Measurements from ENCODE around the gene LACTB. TPM values are rescaled to one million over a fixed set of nuclear protein-coding genes. Genes with fewer than 3 reads are reported as not detected.
A peak's percentile ranks its signal among the peaks of the same experiment; 100 is the strongest.

Gene LACTB
- total RNA-seq, 4 donors from 2014 or later: 13.6 to 25.0 (median 19.4) TPM

DNA sequence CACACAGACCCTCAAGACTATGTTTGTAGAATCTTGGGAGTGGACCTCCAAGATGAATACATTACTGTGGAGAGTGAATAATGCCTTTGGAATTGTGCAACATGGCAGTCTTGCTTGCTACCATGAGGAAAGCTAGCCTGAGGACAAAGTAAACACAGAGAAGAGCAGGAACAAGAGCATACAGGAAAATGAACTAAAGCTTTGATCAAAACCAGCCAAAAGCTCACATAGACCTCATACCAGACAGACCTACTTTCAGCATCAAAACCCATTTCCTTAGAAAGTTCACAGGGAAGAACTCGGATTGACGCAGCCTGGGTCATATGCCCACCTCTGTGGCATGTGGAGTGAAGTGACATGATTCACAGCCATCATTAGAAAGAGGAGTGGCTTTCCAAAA, 64.4 kb downstream of the LACTB start:
- H3K4me3 ChIP-seq (ENCODE audit: low read depth, poor library complexity, severe bottlenecking): no peak overlapping the region
- 44 to 51% methylated on average over 2 of the region's 2 CpGs for WGBS, 2 donors
- DNase-seq (ENCODE audit: low spot score in 2 of 2): no peak
- intact Hi-C loops (cut with DNase I; ENCODE audit: low total_unique reads): no loop called here
- no peak for TF ChIP-seq POLR2A (IDR thresholded peaks at IDR 0.05)
- TF ChIP-seq, protein P1, sequence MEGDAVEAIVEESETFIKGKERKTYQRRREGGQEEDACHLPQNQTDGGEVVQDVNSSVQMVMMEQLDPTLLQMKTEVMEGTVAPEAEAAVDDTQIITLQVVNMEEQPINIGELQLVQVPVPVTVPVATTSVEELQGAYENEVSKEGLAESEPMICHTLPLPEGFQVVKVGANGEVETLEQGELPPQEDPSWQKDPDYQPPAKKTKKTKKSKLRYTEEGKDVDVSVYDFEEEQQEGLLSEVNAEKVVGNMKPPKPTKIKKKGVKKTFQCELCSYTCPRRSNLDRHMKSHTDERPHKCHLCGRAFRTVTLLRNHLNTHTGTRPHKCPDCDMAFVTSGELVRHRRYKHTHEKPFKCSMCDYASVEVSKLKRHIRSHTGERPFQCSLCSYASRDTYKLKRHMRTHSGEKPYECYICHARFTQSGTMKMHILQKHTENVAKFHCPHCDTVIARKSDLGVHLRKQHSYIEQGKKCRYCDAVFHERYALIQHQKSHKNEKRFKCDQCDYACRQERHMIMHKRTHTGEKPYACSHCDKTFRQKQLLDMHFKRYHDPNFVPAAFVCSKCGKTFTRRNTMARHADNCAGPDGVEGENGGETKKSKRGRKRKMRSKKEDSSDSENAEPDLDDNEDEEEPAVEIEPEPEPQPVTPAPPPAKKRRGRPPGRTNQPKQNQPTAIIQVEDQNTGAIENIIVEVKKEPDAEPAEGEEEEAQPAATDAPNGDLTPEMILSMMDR (IDR thresholded peaks at IDR 0.05): no peak

DNA sequence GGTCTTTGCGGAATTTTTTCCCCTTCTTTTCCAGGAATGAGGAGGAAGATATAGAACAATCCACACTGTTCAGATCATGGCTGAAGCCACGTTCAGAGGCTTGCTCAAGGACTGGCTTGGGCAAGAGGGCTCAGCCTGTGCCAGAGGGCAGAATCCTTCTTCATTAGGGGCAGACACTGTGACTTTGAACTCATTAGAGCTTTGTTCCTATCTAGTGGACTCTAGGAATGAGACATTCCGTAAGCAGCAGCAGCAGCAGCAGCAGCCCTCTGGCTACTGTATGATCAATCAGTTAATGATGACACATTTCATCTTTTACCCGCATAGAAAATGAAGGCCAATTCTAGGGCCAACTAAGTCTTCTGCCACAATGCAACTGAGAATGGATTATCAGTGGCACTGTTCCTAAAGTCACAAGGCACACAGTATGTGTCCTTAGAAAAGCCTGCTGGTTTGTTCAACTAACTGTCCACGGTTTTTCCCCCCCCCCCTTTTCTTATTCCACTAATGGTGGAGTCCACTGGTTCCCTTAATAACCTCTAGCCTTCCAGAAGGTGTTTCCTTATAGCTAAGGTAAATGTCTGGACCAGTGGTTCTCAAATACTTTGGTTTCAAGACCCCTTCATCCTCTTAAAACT, 66.0 kb downstream of the LACTB start:
- no peak overlapping the region for H3K4me3 ChIP-seq (ENCODE audit: low read depth, poor library complexity, severe bottlenecking)
- 79 to 81% methylated on average over 5 of the region's 5 CpGs for WGBS, 2 donors
- TF ChIP-seq, protein P1 (IDR thresholded peaks at IDR 0.05): no peak
- no peak for TF ChIP-seq POLR2A (IDR thresholded peaks at IDR 0.05)
- no peak for DNase-seq (ENCODE audit: low spot score in 2 of 2)
- intact Hi-C loops (cut with DNase I; ENCODE audit: low total_unique reads): no loop called here

DNA sequence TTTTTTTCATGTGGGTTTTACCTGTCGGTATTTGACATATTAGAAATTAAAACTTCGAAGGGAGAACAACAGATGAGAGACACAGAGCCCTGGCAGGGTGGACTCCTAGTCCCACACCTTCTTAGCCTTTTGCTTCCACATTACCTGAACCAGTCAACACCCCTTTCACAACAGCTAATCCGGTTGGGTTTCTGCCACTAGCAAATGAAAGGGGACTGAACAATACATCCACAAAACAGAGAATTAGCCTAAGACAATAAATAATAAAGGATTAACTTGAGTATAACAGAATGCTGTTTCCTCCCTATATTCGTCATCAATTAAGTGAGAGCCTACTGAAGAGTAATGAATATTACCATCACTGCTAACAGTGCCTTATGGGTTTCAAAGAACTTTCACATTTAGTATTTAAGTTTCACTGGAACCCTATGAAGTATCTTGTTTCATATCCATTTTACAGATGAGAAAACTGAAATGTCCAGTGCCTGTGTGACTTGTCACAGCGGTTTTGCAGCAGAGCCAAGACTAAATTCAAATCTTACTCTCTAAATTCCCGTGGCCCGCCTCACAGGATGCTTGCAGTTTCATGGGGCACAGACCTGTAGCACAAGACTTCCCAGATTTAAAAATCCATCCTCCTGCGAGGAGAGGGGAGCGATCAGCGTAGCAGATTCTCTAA, 66.7 kb downstream of the LACTB start:
- 42 to 46% methylated on average over 10 of the region's 10 CpGs for WGBS, 2 donors
- DNase-seq (ENCODE audit: low spot score in 2 of 2): no peak
- TF ChIP-seq, protein P1 (IDR thresholded peaks at IDR 0.05): no peak
- no peak for TF ChIP-seq POLR2A (IDR thresholded peaks at IDR 0.05)
- H3K4me3 ChIP-seq (ENCODE audit: low read depth, poor library complexity, severe bottlenecking): peak overlapping the region; percentile 33
- intact Hi-C loops (cut with DNase I; ENCODE audit: low total_unique reads): no loop called here

DNA sequence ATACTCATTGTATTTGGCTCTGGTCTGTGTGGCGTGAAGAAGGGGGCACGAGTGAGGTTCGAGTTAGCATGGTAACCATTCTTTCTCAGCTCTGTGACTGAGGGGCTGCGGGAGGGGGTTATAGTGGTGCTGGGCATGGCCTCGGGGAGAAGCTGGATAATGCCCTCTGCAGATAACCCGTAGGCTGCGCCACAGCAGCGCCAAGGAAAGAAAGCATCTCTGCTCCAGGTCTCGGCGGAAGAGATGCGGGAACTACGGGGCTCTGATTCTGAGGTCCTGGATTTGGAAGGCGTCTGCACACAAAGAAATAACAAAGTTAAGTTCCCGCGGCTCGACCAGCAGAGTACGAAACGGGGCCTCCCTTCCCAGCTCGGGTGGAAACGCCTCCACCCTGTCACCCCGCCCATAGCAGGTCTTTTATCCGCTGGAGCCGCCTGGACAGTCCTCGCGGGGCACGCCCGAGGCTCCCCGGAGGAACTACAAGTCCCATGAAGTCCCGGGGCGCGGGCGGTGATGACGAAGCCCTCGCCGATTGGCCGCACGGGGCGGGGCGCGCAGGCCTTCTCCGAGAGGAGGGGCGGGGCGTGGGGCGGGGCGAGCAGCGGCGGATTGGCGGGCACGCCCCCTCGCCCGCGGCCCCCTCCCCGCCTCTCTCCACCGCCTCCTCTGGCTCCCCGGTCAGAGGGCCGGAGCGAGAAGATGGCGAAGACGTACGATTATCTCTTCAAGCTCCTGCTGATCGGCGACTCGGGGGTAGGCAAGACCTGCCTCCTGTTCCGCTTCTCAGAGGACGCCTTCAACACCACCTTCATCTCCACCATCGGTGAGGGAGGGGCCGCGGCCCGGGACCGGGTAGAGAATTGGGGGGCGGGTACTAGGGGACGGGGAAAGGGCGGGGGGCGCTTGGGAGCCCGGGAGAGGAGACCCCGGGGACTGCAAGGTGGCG, 67.5 kb downstream of the LACTB start, which contains the start of gene RAB8B:
RAB8B (plus strand) TSS at position 681 of the 946 bp plus-strand sequence; CDS start at position 700, 19 bp downstream.
- peak; percentile 98 to 100 for DNase-seq (ENCODE audit: low spot score in 2 of 2)
- intact Hi-C loops (cut with DNase I; ENCODE audit: low total_unique reads): no loop called here
- peak in 1 of 2 donors; percentile 75 for TF ChIP-seq POLR2A (IDR thresholded peaks at IDR 0.05)
- TF ChIP-seq, protein P1 (IDR thresholded peaks at IDR 0.05): no peak
- 1% methylated on average over 44 to 70 of the region's 77 CpGs for WGBS, 2 donors
- peak within 1 kb of the TSS; percentile 100 for H3K4me3 ChIP-seq (ENCODE audit: low read depth, poor library complexity, severe bottlenecking)

DNA sequence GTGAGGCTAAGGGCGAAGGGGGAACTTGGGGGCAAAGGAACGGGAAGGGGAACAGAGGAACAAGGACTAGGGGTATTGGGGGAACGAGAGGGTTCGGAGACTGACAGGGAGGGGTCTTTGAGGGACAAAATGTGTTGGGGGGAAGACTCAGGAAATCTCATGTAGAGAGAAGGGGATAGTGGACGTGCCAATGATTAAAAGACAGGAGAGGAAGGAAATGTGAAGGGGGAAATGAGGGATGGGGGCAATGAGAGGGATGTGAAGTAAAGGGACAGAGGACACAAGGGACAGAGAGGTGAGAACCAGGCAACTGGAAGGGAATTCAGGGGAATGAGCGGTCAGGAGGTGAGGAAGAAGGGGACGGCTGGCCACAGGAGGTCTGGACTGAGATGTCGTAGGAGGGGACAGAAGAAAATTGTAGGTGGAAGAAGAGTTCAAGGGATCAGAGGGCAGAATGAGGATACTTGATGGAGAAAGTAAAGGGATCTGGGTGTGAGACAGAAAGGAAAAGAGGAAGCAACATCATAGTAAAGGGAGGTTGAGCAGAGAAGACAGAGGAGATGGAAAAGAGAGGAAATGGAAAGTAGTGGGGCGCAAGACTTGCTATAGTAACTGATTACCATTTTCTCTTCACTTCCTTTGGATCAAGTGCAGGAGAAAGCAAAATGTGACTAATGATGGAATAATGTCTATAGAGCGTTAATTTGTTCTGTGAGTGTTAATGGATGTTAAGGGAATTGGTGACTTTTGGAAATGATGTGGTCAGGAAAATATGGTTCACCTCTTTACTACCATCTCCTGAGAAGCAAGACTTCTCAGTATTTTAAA, 68.5 kb downstream of the LACTB start:
- H3K4me3 ChIP-seq (ENCODE audit: low read depth, poor library complexity, severe bottlenecking): peak overlapping the region; percentile 100
- TF ChIP-seq, protein P1 (IDR thresholded peaks at IDR 0.05): no peak
- TF ChIP-seq POLR2A (IDR thresholded peaks at IDR 0.05): no peak
- WGBS, 2 donors: 5 to 6% methylated on average over 10 of the region's 10 CpGs
- intact Hi-C loops (cut with DNase I; ENCODE audit: low total_unique reads): no loop called here
- DNase-seq (ENCODE audit: low spot score in 2 of 2): no peak
